Panc1 (cell line): ENCODE results near the gene OR8B4. TPM values are rescaled to one million over a fixed set of nuclear protein-coding genes. Genes with fewer than 3 reads are reported as not detected.
"Not testable (repeated sequence)": the region's sequence is repeated elsewhere in the genome, so short reads cannot be mapped to it uniquely, and the experiment has no call there.

ENCODE experiments used
- ATAC-seq: fragments of 200-7000 bp; cut with Tn5 transposase; 2 replicates; pipeline ENCODE4 v1.9.1; 2020; ENCODE audit warnings: mild to moderate bottlenecking, moderate library complexity
- BruUV-seq: library from RNA; stranded (reverse); fragments of 400-500 nt; replicated peaks from 2 replicates; lab custom pipeline; 2021; lab: Mats Ljungman, UMichigan
- CTCF ChIA-PET: fragments of 300-600 bp; sonication (Branson Sonifier 250); formaldehyde crosslinking; loops from one replicate; lab custom pipeline; 2022; ENCODE audit warnings: antibody characterized with exemption; lab: Charles Lee
- POLR2A ChIA-PET: fragments of 300-600 bp; sonication (Branson Sonifier 250); formaldehyde crosslinking; loops from one replicate; lab custom pipeline; 2022; ENCODE audit warnings: antibody characterized with exemption; lab: Charles Lee
- DNase-seq: peaks from one replicate; pipeline ENCODE4 v3.0.0-alpha.2; 2010; ENCODE audit warnings: low read depth, low spot score
- H3K27ac ChIP-seq: 2 replicates; pipeline ENCODE4 v1.5.1; 2011; ENCODE audit warnings: mild to moderate bottlenecking, low read length, inconsistent platforms
- H3K27me3 ChIP-seq: fragments of 200-500 bp; sonication (Bioruptor generic); 2 replicates; pipeline ENCODE4 v1.6.0; 2014; ENCODE audit warnings: low read length, inconsistent platforms; ENCODE audit not compliant: control insufficient read depth, insufficient read depth
- H3K36me3 ChIP-seq: fragments of 200-500 bp; sonication (Bioruptor generic); 2 replicates; pipeline ENCODE4 v1.5.1; 2014; ENCODE audit warnings: inconsistent platforms, mild to moderate bottlenecking, low read length, moderate library complexity; ENCODE audit not compliant: control insufficient read depth, insufficient read depth
- H3K4me1 ChIP-seq: 2 replicates; pipeline ENCODE4 v1.5.1; 2011; ENCODE audit warnings: inconsistent platforms, mild to moderate bottlenecking, low read length, moderate library complexity; ENCODE audit not compliant: control insufficient read depth, insufficient read depth
- H3K4me3 ChIP-seq, 2 experiments: 2 replicates each; pipeline ENCODE4 v1.5.1; 2011 to 2012; ENCODE audit warnings: low read depth in 2 of 2, low read length in 2 of 2, mild to moderate bottlenecking in 2 of 2, inconsistent platforms in 1 of 2, moderate library complexity in 1 of 2
- H3K9me3 ChIP-seq: fragments of 200-500 bp; sonication (Bioruptor generic); 2 replicates; pipeline ENCODE4 v1.5.1; 2014; ENCODE audit warnings: low read depth, mild to moderate bottlenecking, inconsistent platforms, low read length, moderate library complexity; ENCODE audit not compliant: control insufficient read depth, insufficient read depth
- POLR2AphosphoS5 ChIP-seq: IDR thresholded peaks from 2 replicates; pipeline ENCODE4 v1.6.1; 2012; ENCODE audit warnings: mild to moderate bottlenecking, low read depth, low read length, moderate library complexity
- REST ChIP-seq, 2 experiments: IDR thresholded peaks; 2 replicates each; pipeline ENCODE4 v1.6.1; 2011 to 2012; ENCODE audit warnings: low read depth in 2 of 2, control low read depth in 1 of 2, low read length in 1 of 2, mild to moderate bottlenecking in 1 of 2, moderate library complexity in 1 of 2; ENCODE audit not compliant: insufficient read depth in 1 of 2
- SIN3A ChIP-seq: IDR thresholded peaks from 2 replicates; pipeline ENCODE4 v1.6.1; 2012; ENCODE audit warnings: low read depth, mild to moderate bottlenecking, low read length, moderate library complexity, borderline replicate concordance; ENCODE audit not compliant: insufficient read depth
- TCF7L2 ChIP-seq: IDR thresholded peaks from 2 replicates; pipeline ENCODE4 v1.6.1; 2011; ENCODE audit warnings: mild to moderate bottlenecking, low read depth, low read length, inconsistent platforms
- in situ Hi-C: cut with HindIII; loops from 2 replicates; pipeline ENCODE4 v1.10.0; 2016; ENCODE audit warnings: low sequenced_read_pairs, low pct_unique_long_range_greater_than_20kb
- intact Hi-C: fragments of 100-400 bp; cut with micrococcal nuclease; formaldehyde crosslinking; loops from one replicate; pipeline ENCODE4 v1.10.0; 2022; ENCODE audit not compliant: unreplicated experiment
- total RNA-seq: library from RNA; stranded (reverse); gene quantifications from one replicate; pipeline ENCODE4 v1.2.1, GENCODE V29; 2021; ENCODE audit not compliant: unreplicated experiment
- TF ChIP-seq, protein P1 (sequence below): fragments of 450-650 bp; IDR thresholded peaks from 2 replicates; pipeline ENCODE4 v1.5.1; 2017; ENCODE audit warnings: mild to moderate bottlenecking

OR8B4 gene
- total RNA-seq, 1 experiment from 2014 or later, result not detected

DNA sequence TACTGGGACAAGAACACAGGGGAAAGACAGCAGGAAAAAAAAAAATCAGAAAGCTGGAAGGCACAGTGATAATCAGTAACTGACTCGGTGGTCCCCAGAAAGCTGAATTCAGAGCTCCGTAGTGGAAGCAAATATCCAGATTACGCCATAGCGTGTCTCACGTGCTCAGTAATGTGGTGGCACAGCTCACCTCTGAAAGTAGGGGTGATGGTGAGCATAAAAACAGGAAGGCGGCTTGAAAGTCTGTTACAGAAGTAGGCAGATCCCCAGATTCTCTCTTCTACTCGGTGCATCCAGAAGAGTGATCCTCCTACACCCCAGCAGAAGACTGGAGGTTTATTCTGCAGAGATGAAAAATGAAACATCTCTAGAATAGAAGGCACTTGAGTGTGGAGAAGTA lies 14.8 kb downstream of the OR8B4 start:
- POLR2A ChIA-PET, result interaction anchor here (0.7 kb wide), 1 partner anchor 218 kb away, joined by 3 read pairs; no protein-coding TSS in a partner anchor
- H3K27me3 ChIP-seq, result peaks cover 16% of the 10 kb centered on the region
- H3K4me1 ChIP-seq, result no peaks in the 10 kb centered on the region
- no peaks in the 10 kb centered on the region for H3K36me3 ChIP-seq
- no peak overlapping the region for H3K4me3 ChIP-seq
- no peak for DNase-seq
- CTCF ChIA-PET, result no interaction called here
- no peak overlapping the region for H3K27ac ChIP-seq
- no peaks in the 10 kb centered on the region for H3K9me3 ChIP-seq
- no peak for ATAC-seq
- intact Hi-C loops, result no loop called here
- BruUV-seq, result no TSS peak
- in situ Hi-C loops, result no loop called here
- no peak for TF ChIP-seq REST (IDR thresholded peaks at IDR 0.05; ENCODE audit: insufficient read depth in 1 of 2, low read depth in 2 of 2, low read length in 1 of 2)
- TF ChIP-seq, protein P1, sequence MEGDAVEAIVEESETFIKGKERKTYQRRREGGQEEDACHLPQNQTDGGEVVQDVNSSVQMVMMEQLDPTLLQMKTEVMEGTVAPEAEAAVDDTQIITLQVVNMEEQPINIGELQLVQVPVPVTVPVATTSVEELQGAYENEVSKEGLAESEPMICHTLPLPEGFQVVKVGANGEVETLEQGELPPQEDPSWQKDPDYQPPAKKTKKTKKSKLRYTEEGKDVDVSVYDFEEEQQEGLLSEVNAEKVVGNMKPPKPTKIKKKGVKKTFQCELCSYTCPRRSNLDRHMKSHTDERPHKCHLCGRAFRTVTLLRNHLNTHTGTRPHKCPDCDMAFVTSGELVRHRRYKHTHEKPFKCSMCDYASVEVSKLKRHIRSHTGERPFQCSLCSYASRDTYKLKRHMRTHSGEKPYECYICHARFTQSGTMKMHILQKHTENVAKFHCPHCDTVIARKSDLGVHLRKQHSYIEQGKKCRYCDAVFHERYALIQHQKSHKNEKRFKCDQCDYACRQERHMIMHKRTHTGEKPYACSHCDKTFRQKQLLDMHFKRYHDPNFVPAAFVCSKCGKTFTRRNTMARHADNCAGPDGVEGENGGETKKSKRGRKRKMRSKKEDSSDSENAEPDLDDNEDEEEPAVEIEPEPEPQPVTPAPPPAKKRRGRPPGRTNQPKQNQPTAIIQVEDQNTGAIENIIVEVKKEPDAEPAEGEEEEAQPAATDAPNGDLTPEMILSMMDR, result no peak
- no peak for TF ChIP-seq SIN3A
- TF ChIP-seq TCF7L2, result no peak
- TF ChIP-seq POLR2AphosphoS5, result no peak

DNA sequence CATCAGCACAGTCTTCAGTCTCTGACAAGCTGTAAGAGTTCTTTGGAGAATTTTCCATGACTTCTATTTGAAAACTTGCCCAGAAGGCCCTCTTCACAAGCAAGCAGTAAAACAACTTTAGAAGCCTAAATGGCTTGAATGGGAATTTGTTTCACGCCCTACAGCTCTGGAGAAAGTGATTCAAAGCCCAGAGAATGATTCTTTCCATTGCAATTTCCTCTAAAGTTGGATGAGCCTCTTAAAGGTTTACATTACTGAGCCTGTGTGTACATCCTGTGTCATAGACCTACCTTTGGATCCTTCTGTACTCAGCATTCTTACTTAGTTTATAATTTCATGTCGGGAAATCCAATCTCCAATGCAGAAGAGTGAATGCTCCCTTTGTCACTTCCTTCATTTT lies 19.1 kb downstream of the OR8B4 start:
- TF ChIP-seq REST (IDR thresholded peaks at IDR 0.05; ENCODE audit: insufficient read depth in 1 of 2, low read depth in 2 of 2, low read length in 1 of 2) (no peak), TCF7L2 (no peak), SIN3A (no peak), POLR2AphosphoS5 (no peak)
- TF ChIP-seq, protein P1, result no peak
- Histone ChIP-seq H3K9me3 (no peaks in the 10 kb centered on the region), H3K36me3 (no peaks in the 10 kb centered on the region), H3K4me3 (no peak overlapping the region), H3K4me1 (no peaks in the 10 kb centered on the region), H3K27me3 (peaks cover 15% of the 10 kb centered on the region), H3K27ac (no peak overlapping the region)
- POLR2A ChIA-PET, result no interaction called here
- intact Hi-C loops, result no loop called here
- ATAC-seq (no peak; the same call in 1 of the 2 replicates), DNase-seq (no peak)
- in situ Hi-C loops, result no loop called here
- no TSS peak for BruUV-seq
- CTCF ChIA-PET, result no interaction called here

DNA sequence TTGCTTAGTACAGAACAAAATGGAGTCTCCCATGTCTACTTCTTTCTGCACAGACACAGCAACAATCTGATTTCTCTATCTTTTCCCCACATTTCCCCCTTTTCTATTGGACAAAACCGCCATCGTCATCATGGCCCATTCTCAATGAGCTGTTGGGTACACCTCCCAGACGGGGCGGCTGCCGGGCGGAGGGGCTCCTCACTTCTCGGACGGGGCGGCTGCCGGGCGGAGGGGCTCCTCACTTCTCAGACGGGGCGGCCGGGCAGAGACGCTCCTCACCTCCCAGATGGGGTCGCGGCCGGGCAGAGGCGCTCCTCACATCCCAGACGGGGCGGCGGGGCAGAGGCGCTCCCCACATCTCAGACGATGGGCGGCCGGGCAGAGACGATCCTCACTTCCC lies 21.5 kb downstream of the OR8B4 start:
- DNase-seq, in situ Hi-C loops, H3K4me1 ChIP-seq, BruUV-seq, H3K36me3 ChIP-seq, H3K27ac ChIP-seq, H3K4me3 ChIP-seq, POLR2A ChIA-PET, intact Hi-C loops, ATAC-seq, CTCF ChIA-PET, H3K9me3 ChIP-seq: not testable (repeated sequence)
- peaks cover 10% of the 10 kb centered on the region; the same call in 1 of the 2 replicates for H3K27me3 ChIP-seq
